Thoracic aorta (tissue), 2 donors: ENCODE results near the gene FGGY. TPM values are rescaled to one million over a fixed set of nuclear protein-coding genes. Genes with fewer than 3 reads are reported as not detected.
A peak's percentile ranks its signal among the peaks of the same experiment; 100 is the strongest.

Source experiments
- ATAC-seq: fragments of 150-250 bp; one replicate; pipeline ENCODE4 v1.8.0; 2017; ENCODE audit warnings: low read depth; ENCODE audit not compliant: insufficient number of reproducible peaks, low FRiP score
- DNase-seq: peaks from one replicate; pipeline ENCODE4 v3.0.0-alpha.2; 2020; ENCODE audit warnings: low spot score
- H3K27ac ChIP-seq, 2 donors: fragments of 200-600 bp; sonication (generic); 1 replicate in 1 of 2; 2 replicates in 1 of 2; pipeline ENCODE4 v1.5.1; 2016; ENCODE audit warnings: mild to moderate bottlenecking in 2 of 2, moderate library complexity in 2 of 2
- H3K27me3 ChIP-seq: fragments of 200-600 bp; sonication (generic); replicated peaks from 2 replicates; pipeline ENCODE4 v1.6.0; 2016; ENCODE audit warnings: mild to moderate bottlenecking; ENCODE audit not compliant: insufficient read depth
- H3K36me3 ChIP-seq: fragments of 200-600 bp; sonication (generic); one replicate; pipeline ENCODE4 v1.5.1; 2016
- H3K4me1 ChIP-seq, 2 donors: fragments of 200-600 bp; sonication (generic); 1 replicate in 1 of 2; 2 replicates in 1 of 2; pipeline versions ENCODE4 v1.5.1 to v1.6.0; 2016; ENCODE audit warnings: low read depth in 2 of 2, mild to moderate bottlenecking in 1 of 2; ENCODE audit not compliant: control insufficient read depth in 1 of 2
- H3K4me3 ChIP-seq: fragments of 200-600 bp; sonication (generic); 2 replicates; pipeline ENCODE4 v1.5.1; 2016; ENCODE audit warnings: mild to moderate bottlenecking
- H3K9me3 ChIP-seq: fragments of 200-600 bp; sonication (generic); 2 replicates; pipeline ENCODE4 v1.5.1; 2016
- total RNA-seq, 2 donors: library from RNA; depleted of rRNA; stranded (reverse); fragments of >200 nt; gene quantifications; one replicate each; pipeline versions ENCODE4 v1.1.0 to v1.2.3, GENCODE V29; 2016
- TF ChIP-seq, protein P1 (sequence below): fragments of 200-600 bp; sonication (generic); IDR thresholded peaks from one replicate; pipeline ENCODE4 v1.5.1; 2019; ENCODE audit warnings: antibody characterized with exemption

Gene FGGY
- total RNA-seq, 2 donors from 2014 or later: 6.5 to 9.9 TPM

DNA sequence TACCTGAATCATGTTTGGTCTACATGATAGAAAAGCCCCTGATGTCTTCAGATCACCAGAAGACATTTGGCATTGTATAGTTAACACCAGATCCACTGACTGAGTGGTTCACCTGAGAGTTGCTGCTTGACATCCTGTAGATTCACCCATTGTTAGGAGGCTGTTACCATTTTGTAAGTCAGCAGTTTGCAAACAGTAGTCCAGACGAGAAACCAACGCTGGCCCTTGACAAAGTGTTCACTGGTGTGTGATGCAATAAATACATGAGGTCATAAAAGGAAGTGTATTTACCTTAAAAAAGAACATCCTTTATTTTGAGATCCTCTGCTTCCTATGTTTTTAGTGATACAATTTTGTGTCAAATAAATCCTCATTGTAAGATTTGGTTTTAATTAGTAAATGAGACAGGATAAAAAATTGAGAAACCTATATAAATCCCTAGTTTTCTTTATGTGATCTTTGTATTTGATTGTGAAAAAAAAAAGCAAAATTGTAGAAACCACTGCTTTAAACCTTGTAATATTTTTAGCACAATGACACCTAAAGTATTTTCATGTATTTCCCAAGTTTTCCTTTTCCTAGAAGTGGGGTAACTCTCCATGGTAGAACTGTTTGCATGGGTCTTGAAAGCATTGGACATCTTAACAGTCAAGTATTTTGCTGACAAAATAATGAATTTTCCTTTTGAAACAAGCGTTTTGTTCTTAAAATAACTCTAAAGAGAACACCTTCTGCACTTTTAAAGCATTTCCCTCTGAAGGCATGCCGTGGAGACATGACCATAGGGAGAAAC is 204.3 kb downstream of the FGGY start:
- ATAC-seq: no peak
- H3K4me3 ChIP-seq: no peak overlapping the region
- TF ChIP-seq, protein P1, sequence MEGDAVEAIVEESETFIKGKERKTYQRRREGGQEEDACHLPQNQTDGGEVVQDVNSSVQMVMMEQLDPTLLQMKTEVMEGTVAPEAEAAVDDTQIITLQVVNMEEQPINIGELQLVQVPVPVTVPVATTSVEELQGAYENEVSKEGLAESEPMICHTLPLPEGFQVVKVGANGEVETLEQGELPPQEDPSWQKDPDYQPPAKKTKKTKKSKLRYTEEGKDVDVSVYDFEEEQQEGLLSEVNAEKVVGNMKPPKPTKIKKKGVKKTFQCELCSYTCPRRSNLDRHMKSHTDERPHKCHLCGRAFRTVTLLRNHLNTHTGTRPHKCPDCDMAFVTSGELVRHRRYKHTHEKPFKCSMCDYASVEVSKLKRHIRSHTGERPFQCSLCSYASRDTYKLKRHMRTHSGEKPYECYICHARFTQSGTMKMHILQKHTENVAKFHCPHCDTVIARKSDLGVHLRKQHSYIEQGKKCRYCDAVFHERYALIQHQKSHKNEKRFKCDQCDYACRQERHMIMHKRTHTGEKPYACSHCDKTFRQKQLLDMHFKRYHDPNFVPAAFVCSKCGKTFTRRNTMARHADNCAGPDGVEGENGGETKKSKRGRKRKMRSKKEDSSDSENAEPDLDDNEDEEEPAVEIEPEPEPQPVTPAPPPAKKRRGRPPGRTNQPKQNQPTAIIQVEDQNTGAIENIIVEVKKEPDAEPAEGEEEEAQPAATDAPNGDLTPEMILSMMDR: no peak

DNA sequence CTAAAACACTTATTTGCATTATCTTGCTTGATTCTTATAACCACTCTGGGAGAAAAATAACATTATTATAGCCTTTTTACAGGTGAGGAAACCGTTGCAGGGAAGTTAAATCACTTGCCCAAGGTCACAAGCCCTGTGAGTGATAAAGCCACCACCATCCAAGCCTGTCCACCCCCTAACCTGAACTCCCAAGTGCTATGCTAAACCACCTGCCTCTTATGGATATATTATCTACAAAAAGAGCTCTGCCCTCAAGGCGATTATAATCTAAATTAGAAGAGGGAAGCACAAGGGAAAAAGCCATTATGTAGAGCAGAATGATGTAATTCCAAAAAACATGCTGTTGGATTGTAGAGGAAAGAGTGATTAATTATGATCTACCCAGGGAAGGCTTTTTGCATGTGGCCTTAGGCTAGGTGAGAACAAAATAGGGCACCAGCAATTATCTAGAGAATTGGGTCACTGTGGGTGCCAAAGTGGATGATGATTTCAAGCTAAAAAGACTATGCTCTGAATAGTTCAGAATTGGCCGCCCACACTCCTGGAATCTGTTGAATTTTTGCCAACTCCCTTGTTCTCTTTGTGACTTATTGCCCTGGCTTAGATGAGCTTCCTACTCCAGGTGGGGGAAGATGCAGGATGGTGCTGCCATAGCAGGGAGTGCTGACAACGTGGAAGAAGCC is 205.3 kb downstream of the FGGY start:
- Histone ChIP-seq H3K9me3 (no peaks in the 10 kb centered on the region), H3K36me3 (no peaks in the 10 kb centered on the region), H3K4me3 (no peak overlapping the region), H3K4me1 (peaks cover 14 to 38% of the 10 kb centered on the region in 2 donors), H3K27me3 (no peaks in the 10 kb centered on the region), H3K27ac (no peak overlapping the region)
- TF ChIP-seq, protein P1: no peak
- DNase-seq (no peak), ATAC-seq (no peak)

More for the DNA sequence above, 204.3 kb downstream of the FGGY start:
- DNase-seq: no peak
- H3K27me3 ChIP-seq: no peaks in the 10 kb centered on the region
- no peak overlapping the region for H3K27ac ChIP-seq
- H3K36me3 ChIP-seq: no peaks in the 10 kb centered on the region
- H3K9me3 ChIP-seq: no peaks in the 10 kb centered on the region
- H3K4me1 ChIP-seq: peaks cover 14 to 31% of the 10 kb centered on the region in 2 donors

DNA sequence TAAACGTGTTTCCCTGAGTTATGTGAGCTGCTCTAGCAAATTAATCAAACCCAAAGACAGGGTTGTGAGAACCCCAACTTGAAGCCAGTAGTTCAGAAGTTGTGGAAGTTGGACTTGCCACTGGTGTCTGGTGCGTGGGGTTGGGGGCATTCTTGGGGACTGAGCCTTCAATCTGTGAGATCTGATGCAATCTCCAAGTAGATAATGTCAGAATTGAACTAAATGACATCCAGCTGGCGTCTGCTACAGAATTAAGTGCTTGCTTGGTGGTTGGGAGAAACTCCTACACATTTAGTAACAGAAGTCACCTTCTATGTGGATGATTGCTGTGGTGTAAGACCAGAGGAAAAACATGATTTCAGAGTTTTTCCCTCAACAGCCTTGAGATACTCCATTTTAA is 207.4 kb downstream of the FGGY start:
- no peak for ATAC-seq

DNA sequence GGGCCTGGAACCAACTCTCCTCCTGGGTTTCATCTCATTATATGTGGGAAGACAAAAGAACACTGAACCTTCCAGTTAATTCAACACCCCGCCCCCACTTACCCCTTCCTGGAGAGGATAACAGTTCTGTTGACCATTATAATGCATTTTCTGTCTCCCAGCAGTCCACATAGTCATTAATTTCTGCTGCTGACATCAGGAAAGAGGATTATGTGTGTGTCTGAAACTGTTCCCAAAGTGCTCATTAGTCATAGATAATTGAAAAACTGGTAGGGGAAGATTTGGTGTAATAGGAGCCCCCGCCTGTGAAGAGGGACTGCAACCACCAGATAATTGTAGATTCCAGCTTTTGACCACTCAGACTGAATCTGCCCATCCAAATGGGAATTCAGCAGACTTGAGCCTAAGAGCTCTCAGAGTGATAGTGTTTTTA is 208.7 kb downstream of the FGGY start:
- no peak for DNase-seq
- TF ChIP-seq, protein P1: no peak
- Histone ChIP-seq H3K9me3 (no peaks in the 10 kb centered on the region), H3K4me1 (peaks cover 0 to 22% of the 10 kb centered on the region in 2 donors), H3K36me3 (no peaks in the 10 kb centered on the region), H3K4me3 (no peak overlapping the region), H3K27me3 (no peaks in the 10 kb centered on the region), H3K27ac (no peak overlapping the region)
- no peak for ATAC-seq

More for the DNA sequence above, 207.4 kb downstream of the FGGY start:
- DNase-seq: no peak
- H3K27ac ChIP-seq: no peak overlapping the region
- TF ChIP-seq, protein P1: no peak
- H3K27me3 ChIP-seq: no peaks in the 10 kb centered on the region
- H3K36me3 ChIP-seq: no peaks in the 10 kb centered on the region
- H3K4me1 ChIP-seq: peaks cover 7 to 32% of the 10 kb centered on the region in 2 donors
- H3K9me3 ChIP-seq: no peaks in the 10 kb centered on the region
- no peak overlapping the region for H3K4me3 ChIP-seq

DNA sequence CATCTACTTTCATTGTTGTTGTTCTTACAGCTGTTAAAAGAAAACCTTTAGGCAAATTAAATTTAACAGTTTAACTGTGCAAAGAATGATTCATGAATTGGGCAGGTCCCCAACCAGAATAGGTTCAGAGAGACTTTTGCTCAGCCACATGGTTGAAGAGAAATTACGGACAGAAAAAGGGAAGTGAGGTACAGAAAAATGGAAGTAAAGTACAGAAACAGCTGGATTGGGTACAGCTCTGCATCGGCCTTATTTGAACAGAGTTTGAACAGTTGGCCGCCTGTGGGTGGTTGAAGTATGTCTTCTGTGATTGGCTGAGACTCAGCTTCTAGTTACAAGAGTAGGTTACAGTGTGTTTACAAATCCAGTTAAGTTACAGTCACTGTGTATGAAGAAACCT is 210.1 kb downstream of the FGGY start:
- peak; percentile 91 for ATAC-seq
- peak overlapping the region; percentile 36 to 48 for H3K27ac ChIP-seq
- DNase-seq: no peak

More for the DNA sequence above, 210.1 kb downstream of the FGGY start:
- no peaks in the 10 kb centered on the region for H3K27me3 ChIP-seq
- no peaks in the 10 kb centered on the region for H3K9me3 ChIP-seq
- TF ChIP-seq, protein P1: no peak
- peaks cover 0 to 12% of the 10 kb centered on the region in 2 donors for H3K4me1 ChIP-seq
- H3K36me3 ChIP-seq: no peaks in the 10 kb centered on the region
- peak overlapping the region; percentile 30 for H3K4me3 ChIP-seq
